HL-60 (cell line): ENCODE measurements around the gene PLEKHG4B.

ENCODE experiments used
- DNase-seq, 2 experiments: peaks; one replicate each; pipeline ENCODE4 v3.0.0-alpha.2; 2010 to 2020; ENCODE audit warnings: low read depth in 1 of 2, low spot score in 1 of 2
- H3K27ac ChIP-seq: fragments of 250-450 bp; sonication (Bioruptor Pico); replicated peaks from 2 replicates; pipeline ENCODE4 v1.5.1; 2020; ENCODE audit warnings: mild to moderate bottlenecking, moderate library complexity
- H3K27me3 ChIP-seq: fragments of 250-450 bp; sonication (Bioruptor Pico); 2 replicates; pipeline ENCODE4 v1.5.1; 2021; ENCODE audit warnings: mild to moderate bottlenecking, moderate library complexity; ENCODE audit not compliant: insufficient read depth, poor library complexity, severe bottlenecking
- H3K4me3 ChIP-seq: replicated peaks from 2 replicates; pipeline ENCODE4 v1.5.1; 2011; ENCODE audit warnings: mild to moderate bottlenecking, control low read depth, low read length; ENCODE audit not compliant: insufficient read depth
- GABPA ChIP-seq: IDR thresholded peaks from 2 replicates; pipeline ENCODE4 v1.6.1; 2012; ENCODE audit warnings: low read depth
- POLR2AphosphoS5 ChIP-seq: IDR thresholded peaks from 2 replicates; pipeline ENCODE4 v1.6.1; 2012; ENCODE audit warnings: low read depth
- SPI1 ChIP-seq: IDR thresholded peaks from 2 replicates; pipeline ENCODE4 v1.6.1; 2012; ENCODE audit warnings: low read depth, mild to moderate bottlenecking, borderline replicate concordance
- TF ChIP-seq, protein P1 (sequence below): IDR thresholded peaks from 2 replicates; pipeline ENCODE4 v1.6.1; 2012; ENCODE audit warnings: low read depth; ENCODE audit not compliant: insufficient replicate concordance
- TF ChIP-seq, protein P2 (sequence below): IDR thresholded peaks from one replicate; pipeline ENCODE4 v1.5.1; 2011; ENCODE audit warnings: low read length, control low read depth, inconsistent platforms; ENCODE audit not compliant: insufficient read depth

The PLEKHG4B gene

GRCh38 chr5:147751-148150 is 55.8 kb downstream of the PLEKHG4B start:
- Histone ChIP-seq H3K27ac (no peak overlapping the region), H3K27me3 (no peaks in the 10 kb centered on the region), H3K4me3 (no peak overlapping the region)
- DNase-seq: no peak
- TF ChIP-seq, protein P1, sequence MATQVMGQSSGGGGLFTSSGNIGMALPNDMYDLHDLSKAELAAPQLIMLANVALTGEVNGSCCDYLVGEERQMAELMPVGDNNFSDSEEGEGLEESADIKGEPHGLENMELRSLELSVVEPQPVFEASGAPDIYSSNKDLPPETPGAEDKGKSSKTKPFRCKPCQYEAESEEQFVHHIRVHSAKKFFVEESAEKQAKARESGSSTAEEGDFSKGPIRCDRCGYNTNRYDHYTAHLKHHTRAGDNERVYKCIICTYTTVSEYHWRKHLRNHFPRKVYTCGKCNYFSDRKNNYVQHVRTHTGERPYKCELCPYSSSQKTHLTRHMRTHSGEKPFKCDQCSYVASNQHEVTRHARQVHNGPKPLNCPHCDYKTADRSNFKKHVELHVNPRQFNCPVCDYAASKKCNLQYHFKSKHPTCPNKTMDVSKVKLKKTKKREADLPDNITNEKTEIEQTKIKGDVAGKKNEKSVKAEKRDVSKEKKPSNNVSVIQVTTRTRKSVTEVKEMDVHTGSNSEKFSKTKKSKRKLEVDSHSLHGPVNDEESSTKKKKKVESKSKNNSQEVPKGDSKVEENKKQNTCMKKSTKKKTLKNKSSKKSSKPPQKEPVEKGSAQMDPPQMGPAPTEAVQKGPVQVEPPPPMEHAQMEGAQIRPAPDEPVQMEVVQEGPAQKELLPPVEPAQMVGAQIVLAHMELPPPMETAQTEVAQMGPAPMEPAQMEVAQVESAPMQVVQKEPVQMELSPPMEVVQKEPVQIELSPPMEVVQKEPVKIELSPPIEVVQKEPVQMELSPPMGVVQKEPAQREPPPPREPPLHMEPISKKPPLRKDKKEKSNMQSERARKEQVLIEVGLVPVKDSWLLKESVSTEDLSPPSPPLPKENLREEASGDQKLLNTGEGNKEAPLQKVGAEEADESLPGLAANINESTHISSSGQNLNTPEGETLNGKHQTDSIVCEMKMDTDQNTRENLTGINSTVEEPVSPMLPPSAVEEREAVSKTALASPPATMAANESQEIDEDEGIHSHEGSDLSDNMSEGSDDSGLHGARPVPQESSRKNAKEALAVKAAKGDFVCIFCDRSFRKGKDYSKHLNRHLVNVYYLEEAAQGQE: no peak
- TF ChIP-seq GABPA: no peak
- TF ChIP-seq SPI1: no peak
- TF ChIP-seq, protein P2, sequence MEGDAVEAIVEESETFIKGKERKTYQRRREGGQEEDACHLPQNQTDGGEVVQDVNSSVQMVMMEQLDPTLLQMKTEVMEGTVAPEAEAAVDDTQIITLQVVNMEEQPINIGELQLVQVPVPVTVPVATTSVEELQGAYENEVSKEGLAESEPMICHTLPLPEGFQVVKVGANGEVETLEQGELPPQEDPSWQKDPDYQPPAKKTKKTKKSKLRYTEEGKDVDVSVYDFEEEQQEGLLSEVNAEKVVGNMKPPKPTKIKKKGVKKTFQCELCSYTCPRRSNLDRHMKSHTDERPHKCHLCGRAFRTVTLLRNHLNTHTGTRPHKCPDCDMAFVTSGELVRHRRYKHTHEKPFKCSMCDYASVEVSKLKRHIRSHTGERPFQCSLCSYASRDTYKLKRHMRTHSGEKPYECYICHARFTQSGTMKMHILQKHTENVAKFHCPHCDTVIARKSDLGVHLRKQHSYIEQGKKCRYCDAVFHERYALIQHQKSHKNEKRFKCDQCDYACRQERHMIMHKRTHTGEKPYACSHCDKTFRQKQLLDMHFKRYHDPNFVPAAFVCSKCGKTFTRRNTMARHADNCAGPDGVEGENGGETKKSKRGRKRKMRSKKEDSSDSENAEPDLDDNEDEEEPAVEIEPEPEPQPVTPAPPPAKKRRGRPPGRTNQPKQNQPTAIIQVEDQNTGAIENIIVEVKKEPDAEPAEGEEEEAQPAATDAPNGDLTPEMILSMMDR: no peak
- no peak for TF ChIP-seq POLR2AphosphoS5

GRCh38 chr5:149745-150485 is 57.9 kb downstream of the PLEKHG4B start:
- TF ChIP-seq, protein P1: no peak
- TF ChIP-seq, protein P2: no peak
- TF ChIP-seq GABPA (no peak), SPI1 (no peak), POLR2AphosphoS5 (no peak)

GRCh38 chr5:150746-151145 is 58.8 kb downstream of the PLEKHG4B start:
- Histone ChIP-seq H3K27ac (no peak overlapping the region), H3K27me3 (no peaks in the 10 kb centered on the region), H3K4me3 (no peak overlapping the region)
- TF ChIP-seq POLR2AphosphoS5: no peak
- TF ChIP-seq, protein P2: no peak
- TF ChIP-seq, protein P1: no peak
- no peak for TF ChIP-seq SPI1
- no peak for TF ChIP-seq GABPA
- no peak for DNase-seq

More at GRCh38 chr5:149745-150485, 57.9 kb downstream of the PLEKHG4B start:
- no peak for DNase-seq
- Histone ChIP-seq H3K4me3 (no peak overlapping the region), H3K27ac (no peak overlapping the region), H3K27me3 (no peaks in the 10 kb centered on the region)
